Measurements from ENCODE around the gene PARP1. TPM values are rescaled to one million over a fixed set of nuclear protein-coding genes. Genes with fewer than 3 reads are reported as not detected.
"Not testable (repeated sequence)": the region's sequence is repeated elsewhere in the genome, so short reads cannot be mapped to it uniquely, and the experiment has no call there.

Gene PARP1
- total RNA-seq, 1 donor from 2014 or later: 64.6 TPM

DNA sequence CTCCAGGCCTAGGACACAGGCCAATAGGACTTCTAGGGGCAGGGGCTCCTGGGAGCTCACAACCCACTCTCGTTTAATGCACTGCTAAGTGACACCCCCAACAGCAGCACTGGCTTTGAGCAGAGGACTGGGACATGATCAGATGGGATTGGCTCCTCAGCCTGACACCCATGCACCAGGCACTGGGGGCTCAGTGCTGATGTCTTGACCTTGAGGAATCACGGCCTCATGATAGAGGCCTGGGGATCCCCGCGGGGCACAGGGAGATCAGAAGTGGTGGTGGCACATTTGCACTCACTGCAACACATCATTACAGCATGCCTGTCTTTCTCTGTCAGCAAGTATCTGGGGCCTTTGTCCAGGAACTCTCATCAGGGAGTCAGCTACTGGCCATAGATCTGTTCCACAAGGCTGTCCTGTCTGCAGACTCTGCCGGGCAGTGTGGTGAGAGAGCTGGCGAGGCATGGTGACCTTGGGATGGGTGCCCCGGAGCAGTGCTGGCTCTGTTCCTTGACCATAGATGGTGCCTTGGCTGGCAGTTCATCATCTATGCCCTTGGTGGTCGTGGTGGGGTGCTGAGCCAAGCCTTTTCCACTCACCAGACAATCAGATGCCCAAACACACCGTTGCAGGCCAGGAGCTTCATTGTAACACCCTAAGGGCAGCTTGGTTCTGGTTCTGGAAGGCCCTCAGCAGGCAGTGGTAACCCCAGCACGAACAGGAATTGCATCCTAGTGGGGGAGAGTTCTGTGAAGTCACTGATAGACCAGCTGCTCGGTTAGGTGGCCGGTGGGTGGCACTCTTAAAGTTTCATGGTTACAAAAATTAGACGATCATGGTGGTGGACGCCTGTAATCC, 22.2 kb upstream of the PARP1 start:
- no peak for DNase-seq (ENCODE audit: extremely low spot score in 2 of 2)
- Histone ChIP-seq H3K27me3 (no peaks in the 10 kb centered on the region), H3K4me3 (no peak overlapping the region), H3K36me3 (no peaks in the 10 kb centered on the region), H3K27ac (no peak overlapping the region), H3K9me3 (no peaks in the 10 kb centered on the region), H3K4me1 (no peaks in the 10 kb centered on the region)
- TF ChIP-seq POLR2AphosphoS5 (IDR thresholded peaks at IDR 0.05; ENCODE audit: insufficient read depth in 1 of 2, low read depth in 1 of 2) (no peak), CTCF (IDR thresholded peaks at IDR 0.05) (no peak), POLR2A (IDR thresholded peaks at IDR 0.05) (no peak)
- intact Hi-C loops (cut with DNase I): no loop called here

GRCh38 chr1:226428791-226429461, 21.0 kb upstream of the PARP1 start:
- no peak for DNase-seq (ENCODE audit: extremely low spot score in 2 of 2)
- H3K27ac ChIP-seq: no peak overlapping the region
- H3K4me3 ChIP-seq: no peak overlapping the region
- no peaks in the 10 kb centered on the region for H3K27me3 ChIP-seq
- no peaks in the 10 kb centered on the region for H3K4me1 ChIP-seq
- intact Hi-C loops (cut with DNase I): no loop called here
- no peaks in the 10 kb centered on the region for H3K9me3 ChIP-seq
- TF ChIP-seq CTCF (IDR thresholded peaks at IDR 0.05) (no peak), POLR2A (IDR thresholded peaks at IDR 0.05) (no peak), POLR2AphosphoS5 (IDR thresholded peaks at IDR 0.05; ENCODE audit: insufficient read depth in 1 of 2, low read depth in 1 of 2) (no peak)
- no peaks in the 10 kb centered on the region for H3K36me3 ChIP-seq

DNA sequence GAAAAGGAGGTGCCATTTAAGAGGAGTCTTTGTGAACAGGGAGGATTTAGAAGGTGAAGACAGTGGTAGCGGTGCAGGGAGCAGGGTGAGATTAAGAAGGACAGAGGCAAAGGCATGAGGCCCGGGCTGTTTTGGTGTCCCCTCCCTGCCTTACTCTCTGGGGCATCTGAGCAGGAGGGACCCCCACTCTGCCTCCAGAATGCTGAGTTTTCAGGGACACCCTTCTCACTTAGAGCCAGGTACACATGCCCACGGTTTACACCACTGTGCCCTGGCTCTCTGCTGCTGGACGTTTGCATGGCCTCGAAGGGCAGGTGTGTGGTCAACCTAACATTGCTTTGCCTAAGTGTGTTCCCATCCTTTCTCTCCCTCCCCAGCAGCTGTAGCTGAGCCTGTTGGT, 20.5 kb upstream of the PARP1 start:
- intact Hi-C loops (cut with DNase I): no loop called here
- Histone ChIP-seq H3K4me3 (no peak overlapping the region), H3K9me3 (no peaks in the 10 kb centered on the region), H3K4me1 (no peaks in the 10 kb centered on the region), H3K27me3 (no peaks in the 10 kb centered on the region), H3K36me3 (no peaks in the 10 kb centered on the region), H3K27ac (no peak overlapping the region)
- no peak for TF ChIP-seq POLR2A (IDR thresholded peaks at IDR 0.05)
- TF ChIP-seq POLR2AphosphoS5 (IDR thresholded peaks at IDR 0.05; ENCODE audit: insufficient read depth in 1 of 2, low read depth in 1 of 2): no peak
- TF ChIP-seq CTCF (IDR thresholded peaks at IDR 0.05): no peak
- DNase-seq (ENCODE audit: extremely low spot score in 2 of 2): no peak

GRCh38 chr1:226427131-226427530, 19.2 kb upstream of the PARP1 start:
- H3K27me3 ChIP-seq: no peaks in the 10 kb centered on the region
- no peaks in the 10 kb centered on the region for H3K9me3 ChIP-seq
- no peaks in the 10 kb centered on the region for H3K36me3 ChIP-seq
- TF ChIP-seq POLR2AphosphoS5 (IDR thresholded peaks at IDR 0.05; ENCODE audit: insufficient read depth in 1 of 2, low read depth in 1 of 2) (no peak), POLR2A (IDR thresholded peaks at IDR 0.05) (no peak), CTCF (IDR thresholded peaks at IDR 0.05) (no peak)
- DNase-seq (ENCODE audit: extremely low spot score in 2 of 2): no peak
- H3K4me3 ChIP-seq: no peak overlapping the region
- H3K4me1 ChIP-seq: no peaks in the 10 kb centered on the region
- intact Hi-C loops (cut with DNase I): no loop called here
- H3K27ac ChIP-seq: no peak overlapping the region

- H3K36me3 ChIP-seq; H3K27me3 ChIP-seq; H3K9me3 ChIP-seq; DNase-seq (ENCODE audit: extremely low spot score in 2 of 2); intact Hi-C loops (cut with DNase I); H3K4me1 ChIP-seq; H3K27ac ChIP-seq; H3K4me3 ChIP-seq: not testable (repeated sequence)
Measured at GRCh38 chr1:226426395-226426794, 18.5 kb upstream of the PARP1 start.
